HepG2 (cell line): ENCODE measurements around the gene NELFB. TPM values are rescaled to one million over a fixed set of nuclear protein-coding genes. Genes with fewer than 3 reads are reported as not detected.

ENCODE experiments used
- ATAC-seq: fragments of 200-7000 bp; cut with Tn5 transposase; 3 replicates; pipeline ENCODE4 v1.9.1; 2020; ENCODE audit warnings: mild to moderate bottlenecking, moderate library complexity
- BruUV-seq: library from RNA; stranded (reverse); fragments of 400-500 nt; replicated peaks from 2 replicates; lab custom pipeline; 2021; lab: Mats Ljungman, UMichigan
- CTCF ChIA-PET: fragments of 300-600 bp; formaldehyde crosslinking; extraction: SDS; loops from one replicate; lab custom pipeline; 2021; ENCODE audit warnings: low total read pairs, inconsistent platforms, low intra/inter-chr PET ratio; lab: Yijun Ruan, JAX
- POLR2A ChIA-PET: fragments of 350-600 bp; sonication (Branson Sonifier 250); formaldehyde crosslinking; loops from one replicate; lab custom pipeline; 2020; ENCODE audit warnings: antibody characterized with exemption, inconsistent platforms; lab: Yijun Ruan, JAX
- DNase-seq: peaks from one replicate; pipeline ENCODE4 v3.0.0-alpha.2; 2015; ENCODE audit warnings: low spot score
- FAIRE-seq: peaks from 3 replicates; lab custom pipeline; 2011; peaks lifted over from hg19 to GRCh38; lab: Jason Lieb, UNC
- H2AFZ ChIP-seq: one replicate; pipeline ENCODE4 v1.6.1; 2011; ENCODE audit warnings: low read length, inconsistent platforms
- H3K27ac ChIP-seq: fragments of 300-600 bp; 3 replicates; pipeline ENCODE4 v1.8.0; 2011; ENCODE audit warnings: mixed run types, mild to moderate bottlenecking, mixed read lengths, low read length, inconsistent platforms; ENCODE audit not compliant: insufficient read depth; ENCODE audit errors: extremely low read length
- H3K27me3 ChIP-seq, 2 experiments: fragments of 200-600 bp in 1 of 2; 2 replicates in 1 of 2; 3 replicates in 1 of 2; pipeline versions ENCODE4 v1.6.0 to v1.8.0; 2011; ENCODE audit warnings: low read length in 2 of 2, mild to moderate bottlenecking in 2 of 2, moderate library complexity in 2 of 2, inconsistent platforms in 1 of 2; ENCODE audit not compliant: insufficient read depth in 2 of 2, control insufficient read depth in 1 of 2
- H3K36me3 ChIP-seq, 2 experiments: fragments of 200-600 bp in 1 of 2; replicated peaks in 1 of 2; 2 replicates in 1 of 2; 3 replicates in 1 of 2; pipeline versions ENCODE4 v1.5.1 to v1.8.0; 2011; ENCODE audit warnings: low read length in 2 of 2, inconsistent platforms in 1 of 2; ENCODE audit not compliant: insufficient read depth in 2 of 2, control insufficient read depth in 1 of 2
- H3K4me1 ChIP-seq: 2 replicates; pipeline ENCODE4 v1.5.1; 2012; ENCODE audit warnings: low read length, inconsistent platforms; ENCODE audit not compliant: insufficient read depth
- H3K4me2 ChIP-seq: 2 replicates; pipeline ENCODE4 v1.6.0; 2011; ENCODE audit warnings: low read depth, low read length, inconsistent platforms
- H3K4me3 ChIP-seq, 3 experiments: fragments of 200-600 bp in 1 of 3; sonication (generic), shearing (Covaris generic) in 1 of 3; replicated peaks in 1 of 3; 2 replicates each; pipeline ENCODE4 v1.5.1; 2011 to 2016; ENCODE audit warnings: low read length in 3 of 3, inconsistent platforms in 2 of 3, low read depth in 2 of 3, mild to moderate bottlenecking in 2 of 3, control low read depth in 1 of 3, mixed read lengths in 1 of 3; ENCODE audit not compliant: insufficient read depth in 1 of 3
- H3K79me2 ChIP-seq: one replicate; pipeline ENCODE4 v1.6.1; 2011; ENCODE audit warnings: low read length, inconsistent platforms; ENCODE audit not compliant: insufficient read depth
- H3K9ac ChIP-seq: 2 replicates; pipeline ENCODE4 v1.6.0; 2011; ENCODE audit warnings: mild to moderate bottlenecking, low read depth, low read length, inconsistent platforms; ENCODE audit not compliant: insufficient read depth
- H3K9me3 ChIP-seq: 2 replicates; pipeline ENCODE4 v1.5.1; 2012; ENCODE audit warnings: mild to moderate bottlenecking, low read length
- H4K20me1 ChIP-seq: 2 replicates; pipeline ENCODE4 v1.6.0; 2011; ENCODE audit warnings: inconsistent platforms, mild to moderate bottlenecking, low read length, moderate library complexity; ENCODE audit not compliant: insufficient read depth
- AGO2 ChIP-seq: fragments of 200-400 bp; formaldehyde crosslinking; optimal IDR thresholded peaks from 2 replicates; pipeline ENCODE3; 2017; ENCODE audit warnings: mild to moderate bottlenecking, low read depth, low read length, moderate library complexity
- CHCHD3 ChIP-seq: sonication (generic); formaldehyde crosslinking; IDR thresholded peaks from 2 replicates; pipeline ENCODE4 v1.8.0; 2022; ENCODE audit warnings: mild to moderate bottlenecking, missing genetic modification reagents, moderate library complexity
- PITX1 ChIP-seq: sonication (generic); formaldehyde crosslinking; IDR thresholded peaks from 2 replicates; pipeline ENCODE4 v1.5.1; 2020; ENCODE audit warnings: mild to moderate bottlenecking, missing genetic modification reagents
- RBFOX2 ChIP-seq: fragments of 200-400 bp; formaldehyde crosslinking; IDR thresholded peaks from 2 replicates; pipeline ENCODE4 v1.6.1; 2017; ENCODE audit warnings: low read depth, mild to moderate bottlenecking, low read length
- ZNF577 ChIP-seq: sonication (generic); formaldehyde crosslinking; IDR thresholded peaks from 2 replicates; pipeline ENCODE4 v1.4.0; 2020; ENCODE audit warnings: mild to moderate bottlenecking, low read depth, missing genetic modification reagents, borderline replicate concordance
- WGBS: methylation state at CpG from one replicate; pipeline ENCODE4 v1.1.6; 2017; ENCODE audit warnings: low lambda C conversion rate; 5-methylcytosine and 5-hydroxymethylcytosine counted together
- in situ Hi-C: cut with HindIII; loops from 2 replicates; pipeline ENCODE4 v1.10.0; 2017; ENCODE audit warnings: low pct_unique_long_range_greater_than_20kb; ENCODE audit not compliant: extremely low pct_ligation_motif_present
- intact Hi-C: fragments of 100-400 bp; cut with micrococcal nuclease; formaldehyde crosslinking; loops from one replicate; pipeline ENCODE4 v1.10.0; 2022; ENCODE audit not compliant: unreplicated experiment
- polyA plus RNA-seq, 8 experiments: library from polyadenylated mRNA; depleted of rRNA in 3 of 8; stranded (reverse) in 7 of 8; unstranded in 1 of 8; fragments of >200 nt; fragmentation: Illumina TruSeq in 4 of 8; extraction: Trizol in 4 of 8; gene quantifications; 2 replicates each; pipeline versions ENCODE4 v1.2.1 to v1.2.3, GENCODE V29; 2011 to 2016; ENCODE audit warnings: low read depth in 4 of 8, missing spikeins in 1 of 8, mixed read lengths in 1 of 8; ENCODE audit not compliant: insufficient read depth in 1 of 8
- total RNA-seq, 5 experiments: library from RNA; depleted of rRNA; stranded (reverse); fragments of >200 nt; fragmentation: Illumina TruSeq; extraction: Trizol; gene quantifications; 2 replicates each; pipeline ENCODE4 v1.2.3, GENCODE V29; 2016; ENCODE audit warnings: low read depth in 1 of 5

Gene NELFB
- total and polyA plus RNA-seq, 2 of the 13 experiments (the other 11 are each of a cell fraction or from before 2014, with no cell fraction given), result 26.5 to 45.8 TPM

GRCh38 chr9:137266162-137266527 lies 11.0 kb downstream of the NELFB start:
- Histone ChIP-seq H2AFZ (no peak overlapping the region), H3K27me3 (no peaks in the 10 kb centered on the region), H3K79me2 (no peaks in the 10 kb centered on the region), H3K4me1 (peaks cover 19% of the 10 kb centered on the region), H3K4me2 (no peak overlapping the region), H3K4me3 (no peak overlapping the region), H3K36me3 (peaks cover 13 to 27% of the 10 kb centered on the region in 2 experiments; a peak in 4 of 5 replicates), H3K27ac (no peak overlapping the region), H4K20me1 (no peaks in the 10 kb centered on the region; the same call in 1 of the 2 replicates), H3K9ac (no peak overlapping the region), H3K9me3 (no peaks in the 10 kb centered on the region)
- CTCF ChIA-PET, result no interaction called here
- intact Hi-C loops, result no loop called here
- ATAC-seq (no peak; the same call in 2 of the 3 replicates), FAIRE-seq (no peak), DNase-seq (no peak)
- POLR2A ChIA-PET, result no interaction called here
- TF ChIP-seq PITX1 (CRISPR knock-in tag) (no peak), RBFOX2 (0 out of 2 replicates have a peak, but pooled peaks have one; percentile 27)
- 100% methylated on average over 6 of the region's 15 CpGs for WGBS
- no TSS peak for BruUV-seq
- in situ Hi-C loops, result no loop called here

GRCh38 chr9:137266585-137267453 lies 11.7 kb downstream of the NELFB start:
- intact Hi-C loops, result no loop called here
- ChIA-PET CTCF (no interaction called here), POLR2A (interaction anchor here (2.5 to 3.4 kb wide), 2 partner anchors 10 to 26 kb away, joined by 11 read pairs; partner anchors contain the start of genes TOR4A and TUBB4B)
- no peaks in the 10 kb centered on the region for H3K9me3 ChIP-seq
- DNase-seq (no peak), FAIRE-seq (no peak), ATAC-seq (no peak)
- no peak overlapping the region for H3K9ac ChIP-seq
- no peaks in the 10 kb centered on the region; the same call in 1 of the 2 replicates for H4K20me1 ChIP-seq
- H3K4me1 ChIP-seq, result peaks cover 19% of the 10 kb centered on the region
- TF ChIP-seq CHCHD3 (CRISPR knock-in tag) (no peak), AGO2 (peak; percentile 18), ZNF577 (CRISPR knock-in tag) (no peak), RBFOX2 (peak; percentile 49; the same call in 1 of the 2 replicates)
- no peak overlapping the region for H3K4me2 ChIP-seq
- WGBS, result 94% methylated on average over 17 of the region's 34 CpGs
- in situ Hi-C loops, result no loop called here
- no peak overlapping the region for H2AFZ ChIP-seq
- no peak overlapping the region for H3K4me3 ChIP-seq
- H3K36me3 ChIP-seq, result peaks cover 13 to 29% of the 10 kb centered on the region in 2 experiments; a peak in 4 of 5 replicates
- H3K27me3 ChIP-seq, result no peaks in the 10 kb centered on the region
- no peaks in the 10 kb centered on the region for H3K79me2 ChIP-seq
- no peak overlapping the region for H3K27ac ChIP-seq
- BruUV-seq, result no TSS peak
